NT2/D1 (cell line): ENCODE data around the gene OPCML.

ENCODE experiments used
- DNase-seq: peaks from one replicate; pipeline ENCODE4 v3.0.0-alpha.2; 2011; ENCODE audit warnings: low read depth, low spot score
- H3K27me3 ChIP-seq: 2 replicates; pipeline ENCODE4 v1.6.0; 2011; ENCODE audit warnings: mild to moderate bottlenecking; ENCODE audit not compliant: insufficient read length, insufficient read depth
- H3K36me3 ChIP-seq: 2 replicates; pipeline ENCODE4 v1.6.1; 2011; ENCODE audit warnings: mild to moderate bottlenecking, low read length, mixed read lengths; ENCODE audit not compliant: insufficient read depth, insufficient read length
- H3K4me1 ChIP-seq: 2 replicates; pipeline ENCODE4 v1.5.1; 2011; ENCODE audit not compliant: insufficient read depth, insufficient read length
- H3K4me3 ChIP-seq: 2 replicates; pipeline ENCODE4 v1.5.1; 2011; ENCODE audit warnings: low read depth; ENCODE audit not compliant: insufficient read length
- H3K9ac ChIP-seq: 2 replicates; pipeline ENCODE4 v1.6.0; 2011; ENCODE audit warnings: low read depth; ENCODE audit not compliant: insufficient read length
- H3K9me3 ChIP-seq: 2 replicates; pipeline ENCODE4 v1.5.1; 2011; ENCODE audit warnings: mild to moderate bottlenecking, low read length; ENCODE audit not compliant: insufficient read depth
- SUZ12 ChIP-seq: IDR thresholded peaks from 2 replicates; pipeline ENCODE4 v1.6.1; 2011; ENCODE audit not compliant: insufficient read length, insufficient read depth; ENCODE audit errors: extremely low read depth
- YY1 ChIP-seq: IDR thresholded peaks from 2 replicates; pipeline ENCODE4 v1.6.1; 2011; ENCODE audit not compliant: insufficient read length, insufficient read depth
- ZNF274 ChIP-seq: IDR thresholded peaks from 2 replicates; pipeline ENCODE4 v1.6.1; 2011; ENCODE audit warnings: mild to moderate bottlenecking, low read depth, low read length

The OPCML gene

DNA sequence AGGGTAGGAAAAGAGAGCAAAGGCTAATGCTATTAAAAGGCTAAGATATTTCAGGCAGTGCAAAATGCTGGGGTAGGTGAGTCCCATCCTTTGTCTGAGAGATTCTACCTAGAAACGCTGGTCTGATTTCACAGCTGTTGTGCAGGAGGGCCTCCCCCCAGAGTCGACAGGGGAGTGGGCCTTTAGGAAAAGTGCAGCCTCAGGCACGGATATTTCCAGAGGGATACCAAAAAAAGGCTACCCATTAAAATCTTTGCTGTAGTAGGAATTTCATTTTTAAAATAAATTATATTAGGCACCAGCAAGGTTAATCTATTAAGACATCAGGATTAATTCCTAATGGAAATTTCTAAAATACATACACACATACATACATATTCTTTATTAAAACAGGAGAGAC, 280.5 kb downstream of the OPCML start:
- no peaks in the 10 kb centered on the region for H3K36me3 ChIP-seq
- H3K4me3 ChIP-seq, result no peak overlapping the region
- H3K4me1 ChIP-seq, result no peaks in the 10 kb centered on the region
- H3K9ac ChIP-seq, result no peak overlapping the region
- TF ChIP-seq YY1, result no peak
- DNase-seq, result no peak
- no peaks in the 10 kb centered on the region for H3K27me3 ChIP-seq
- no peaks in the 10 kb centered on the region for H3K9me3 ChIP-seq

DNA sequence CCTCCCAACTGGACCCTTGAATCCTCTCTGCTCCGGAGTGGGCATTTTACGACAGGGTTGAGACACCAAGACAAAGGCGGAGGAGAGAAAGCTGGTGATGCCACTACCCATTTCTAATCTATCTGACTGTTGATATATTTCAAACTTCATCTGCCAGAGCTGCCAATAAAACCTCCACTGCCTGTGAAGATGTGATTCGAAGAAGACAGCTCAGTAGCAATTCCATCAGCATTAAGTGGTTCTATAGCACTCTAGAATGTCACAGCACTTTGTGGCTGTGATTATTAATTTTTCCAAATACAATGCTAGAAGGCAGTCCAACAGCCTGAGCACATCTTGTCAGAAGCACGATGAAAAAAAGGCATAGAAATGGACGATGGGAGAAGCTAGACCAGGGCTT, 282.8 kb downstream of the OPCML start:
- no peak for DNase-seq
- H3K4me1 ChIP-seq, result no peaks in the 10 kb centered on the region
- H3K9me3 ChIP-seq, result no peaks in the 10 kb centered on the region
- H3K9ac ChIP-seq, result no peak overlapping the region
- TF ChIP-seq SUZ12 (no peak), YY1 (no peak), ZNF274 (no peak)
- H3K4me3 ChIP-seq, result no peak overlapping the region
- no peaks in the 10 kb centered on the region for H3K36me3 ChIP-seq
- no peaks in the 10 kb centered on the region for H3K27me3 ChIP-seq

DNA sequence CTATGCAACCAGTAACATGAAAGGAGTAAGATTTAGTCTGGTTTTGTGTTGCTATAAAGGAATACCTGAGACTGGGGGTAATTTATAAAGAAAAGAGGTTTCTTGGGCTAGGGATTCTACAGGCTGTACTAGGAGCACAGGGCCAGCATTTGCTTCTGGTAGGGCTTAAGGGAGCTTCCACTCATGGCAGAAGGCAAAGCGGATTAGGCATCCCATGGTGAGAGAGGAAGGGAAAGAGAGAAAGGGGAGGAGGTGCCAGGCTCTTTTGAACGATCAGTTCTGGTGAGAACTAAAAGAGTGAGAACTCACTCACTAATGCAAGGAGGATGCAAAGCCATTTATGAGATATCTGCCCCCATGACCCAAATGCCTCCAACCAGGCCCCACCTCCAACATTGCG, 283.2 kb downstream of the OPCML start:
- Histone ChIP-seq H3K9me3 (no peaks in the 10 kb centered on the region), H3K4me1 (no peaks in the 10 kb centered on the region), H3K9ac (no peak overlapping the region), H3K4me3 (no peak overlapping the region), H3K27me3 (no peaks in the 10 kb centered on the region), H3K36me3 (no peaks in the 10 kb centered on the region)
- no peak for DNase-seq
- TF ChIP-seq YY1 (no peak), ZNF274 (no peak), SUZ12 (no peak)

- Histone ChIP-seq H3K9ac (no peak overlapping the region), H3K4me3 (no peak overlapping the region), H3K27me3 (no peaks in the 10 kb centered on the region), H3K9me3 (no peaks in the 10 kb centered on the region), H3K4me1 (peaks cover 4% of the 10 kb centered on the region), H3K36me3 (no peaks in the 10 kb centered on the region)
- no peak for DNase-seq
- TF ChIP-seq SUZ12 (no peak), YY1 (no peak), ZNF274 (no peak)
Measured at GRCh38 chr11:133243832-133244231, 288.5 kb downstream of the OPCML start.

GRCh38 chr11:133240908-133241655, 291.2 kb downstream of the OPCML start:
- Histone ChIP-seq H3K9ac (no peak overlapping the region), H3K27me3 (no peaks in the 10 kb centered on the region), H3K36me3 (no peaks in the 10 kb centered on the region), H3K4me1 (peaks cover 4% of the 10 kb centered on the region), H3K9me3 (no peaks in the 10 kb centered on the region), H3K4me3 (no peak overlapping the region)
- TF ChIP-seq SUZ12 (no peak), ZNF274 (no peak), YY1 (no peak)
- no peak for DNase-seq

GRCh38 chr11:133239575-133239974, 292.7 kb downstream of the OPCML start:
- no peak overlapping the region for H3K9ac ChIP-seq
- no peak overlapping the region for H3K4me3 ChIP-seq
- no peak for DNase-seq
- TF ChIP-seq YY1 (no peak), SUZ12 (no peak), ZNF274 (no peak)
- H3K4me1 ChIP-seq, result peaks cover 4% of the 10 kb centered on the region
- no peaks in the 10 kb centered on the region for H3K36me3 ChIP-seq
- H3K27me3 ChIP-seq, result no peaks in the 10 kb centered on the region
- H3K9me3 ChIP-seq, result no peaks in the 10 kb centered on the region

DNA sequence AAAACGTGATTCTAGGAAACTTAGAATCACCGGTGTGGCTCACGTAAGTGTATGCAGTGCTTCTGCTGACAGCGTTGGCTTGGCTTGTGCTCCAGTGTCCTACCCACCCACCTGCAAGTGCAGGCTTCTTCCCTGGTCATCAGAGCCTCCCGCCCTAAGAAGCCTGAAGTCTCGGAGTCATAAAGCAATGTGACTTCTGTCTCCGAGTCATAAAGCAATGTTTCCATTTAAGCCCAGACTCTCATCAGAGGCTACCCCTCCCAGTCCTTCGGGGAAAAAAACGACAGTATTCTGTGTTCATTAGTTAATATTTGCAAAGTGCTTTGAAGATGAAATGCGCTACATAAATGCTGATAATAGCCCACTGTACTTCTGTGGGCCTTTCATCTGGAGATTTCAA, 293.8 kb downstream of the OPCML start:
- TF ChIP-seq YY1 (no peak), SUZ12 (no peak), ZNF274 (no peak)
- H3K9ac ChIP-seq, result no peak overlapping the region

DNA sequence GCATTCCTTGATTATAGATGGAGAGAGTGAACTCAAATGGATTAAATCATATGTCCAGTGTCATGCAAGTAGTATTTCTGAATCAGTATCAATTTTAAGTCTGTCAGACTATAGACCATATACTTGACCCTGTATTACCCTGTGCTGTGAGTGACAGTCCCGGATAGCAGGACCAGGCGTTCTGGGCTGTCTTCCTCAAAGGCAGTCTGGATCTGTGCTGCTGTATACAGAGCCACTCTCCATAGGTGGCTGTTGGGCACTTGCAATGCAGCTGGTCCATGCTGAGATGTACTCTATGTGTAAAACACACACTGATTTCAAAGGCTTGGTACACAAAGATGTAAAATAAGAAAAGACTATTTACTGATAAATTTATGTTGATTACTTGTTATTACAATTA, 294.3 kb downstream of the OPCML start:
- Histone ChIP-seq H3K36me3 (no peaks in the 10 kb centered on the region), H3K27me3 (no peaks in the 10 kb centered on the region), H3K9me3 (no peaks in the 10 kb centered on the region), H3K4me3 (no peak overlapping the region), H3K9ac (no peak overlapping the region), H3K4me1 (peaks cover 4% of the 10 kb centered on the region)
- TF ChIP-seq YY1 (no peak), SUZ12 (no peak), ZNF274 (no peak)
- DNase-seq, result no peak

More for the DNA sequence above, 293.8 kb downstream of the OPCML start:
- Histone ChIP-seq H3K4me1 (peaks cover 4% of the 10 kb centered on the region), H3K9me3 (no peaks in the 10 kb centered on the region), H3K36me3 (no peaks in the 10 kb centered on the region), H3K27me3 (no peaks in the 10 kb centered on the region), H3K4me3 (no peak overlapping the region)
- no peak for DNase-seq
